GM19438 (cell line): ENCODE results near the gene CTIF.
"Not testable (repeated sequence)": the region's sequence is repeated elsewhere in the genome, so short reads cannot be mapped to it uniquely, and the experiment has no call there.

Experiments
- ATAC-seq: cut with Tn5 transposase; IDR thresholded peaks from one replicate; pipeline ENCODE4 v1.9.1; 2021; ENCODE audit warnings: low read depth; ENCODE audit not compliant: unreplicated experiment

The CTIF gene

GRCh38 chr18:48806551-48807261, 267.9 kb downstream of the CTIF start:
- no peak for ATAC-seq

- no peak for ATAC-seq
Observed at GRCh38 chr18:48808476-48808875, 269.6 kb downstream of the CTIF start.

- ATAC-seq: no peak
Observed at GRCh38 chr18:48809365-48809764, 270.5 kb downstream of the CTIF start.

GRCh38 chr18:48810805-48811204, 272.0 kb downstream of the CTIF start:
- ATAC-seq: no peak

- no peak for ATAC-seq
Observed at GRCh38 chr18:48811401-48811800, 272.6 kb downstream of the CTIF start.

GRCh38 chr18:48811977-48812451, 273.2 kb downstream of the CTIF start:
- not testable (repeated sequence) for ATAC-seq

GRCh38 chr18:48813321-48813720, 274.5 kb downstream of the CTIF start:
- no peak for ATAC-seq

- ATAC-seq: no peak
Observed at GRCh38 chr18:48813833-48814489, 275.1 kb downstream of the CTIF start.

- ATAC-seq: no peak
Observed at GRCh38 chr18:48814490-48815178, 275.8 kb downstream of the CTIF start.

GRCh38 chr18:48815179-48815515, 276.3 kb downstream of the CTIF start:
- ATAC-seq: no peak

GRCh38 chr18:48815581-48816324, 276.9 kb downstream of the CTIF start:
- no peak for ATAC-seq

- no peak for ATAC-seq
Observed at GRCh38 chr18:48816554-48816953, 277.7 kb downstream of the CTIF start.

- ATAC-seq: no peak
Observed at GRCh38 chr18:48817021-48817461, 278.2 kb downstream of the CTIF start.

- no peak for ATAC-seq
Observed at GRCh38 chr18:48818329-48819254, 279.8 kb downstream of the CTIF start.

GRCh38 chr18:48819276-48819675, 280.4 kb downstream of the CTIF start:
- ATAC-seq: no peak

GRCh38 chr18:48819781-48820482, 281.1 kb downstream of the CTIF start:
- ATAC-seq: no peak

- peak; percentile 95 for ATAC-seq
Observed at GRCh38 chr18:48820483-48821250, 281.8 kb downstream of the CTIF start.

GRCh38 chr18:48821251-48821590, 282.4 kb downstream of the CTIF start:
- ATAC-seq: peak; percentile 5

GRCh38 chr18:48821845-48822244, 283.0 kb downstream of the CTIF start:
- ATAC-seq: no peak
